GM12878 (cell line): ENCODE results near the gene FKBP8. TPM values are rescaled to one million over a fixed set of nuclear protein-coding genes. Genes with fewer than 3 reads are reported as not detected.

Experiments
- BCL3 ChIP-seq: IDR thresholded peaks from 2 replicates; pipeline ENCODE4 v1.6.1; 2011; ENCODE audit warnings: borderline replicate concordance, low read depth, mild to moderate bottlenecking, moderate library complexity, low read length; ENCODE audit not compliant: insufficient read depth, poor library complexity, severe bottlenecking
- BRCA1 ChIP-seq: IDR thresholded peaks from 2 replicates; pipeline ENCODE4 v1.6.1; 2011; ENCODE audit warnings: low read depth, low read length, improper control_type of control experiment
- CHD1 ChIP-seq: IDR thresholded peaks from 2 replicates; pipeline ENCODE4 v1.6.1; 2012; ENCODE audit warnings: low read depth, low read length, improper control_type of control experiment
- CREB1 ChIP-seq: IDR thresholded peaks from 2 replicates; pipeline ENCODE4 v1.6.1; 2012; ENCODE audit warnings: low read depth, mild to moderate bottlenecking, inconsistent platforms
- CUX1 ChIP-seq: IDR thresholded peaks from 2 replicates; pipeline ENCODE4 v1.6.1; 2012; ENCODE audit warnings: improper control_type of control experiment, low read depth, low read length; ENCODE audit not compliant: insufficient replicate concordance
- GABPA ChIP-seq: IDR thresholded peaks from 2 replicates; pipeline ENCODE4 v1.6.1; 2014; ENCODE audit warnings: antibody characterized with exemption, low read depth, mild to moderate bottlenecking, inconsistent platforms
- KDM1A ChIP-seq: fragments of 200-600 bp; sonication (generic); IDR thresholded peaks from 2 replicates; pipeline ENCODE4 v1.6.1; 2016; ENCODE audit warnings: borderline replicate concordance
- NKRF ChIP-seq: fragments of 450-650 bp; conservative IDR thresholded peaks from 2 replicates; pipeline ENCODE4 v1.6.1; 2017; ENCODE audit warnings: mild to moderate bottlenecking, moderate library complexity
- POLR2A ChIP-seq: IDR thresholded peaks from 2 replicates; pipeline ENCODE4 v1.6.1; 2011; ENCODE audit warnings: low read depth, mild to moderate bottlenecking, low read length
- RCOR1 ChIP-seq: conservative IDR thresholded peaks from 2 replicates; pipeline ENCODE4 v1.6.1; 2012; ENCODE audit warnings: low read depth, low read length, improper control_type of control experiment
- RFX5 ChIP-seq: IDR thresholded peaks from 2 replicates; pipeline ENCODE4 v1.6.1; 2011; ENCODE audit warnings: low read depth, low read length, improper control_type of control experiment
- USF2 ChIP-seq: IDR thresholded peaks from 2 replicates; pipeline ENCODE4 v1.6.1; 2011; ENCODE audit warnings: low read depth, low read length, improper control_type of control experiment, borderline replicate concordance
- ZBTB40 ChIP-seq: fragments of 450-650 bp; IDR thresholded peaks from 2 replicates; pipeline ENCODE4 v1.6.1; 2016; ENCODE audit warnings: mild to moderate bottlenecking, moderate library complexity, borderline replicate concordance
- polyA plus RNA-seq, 11 experiments: library from polyadenylated mRNA; depleted of rRNA in 4 of 11; unstranded in 6 of 11; stranded (reverse) in 5 of 11; fragments of >200 nt; fragmentation: Nextera tagmentation in 4 of 11; fragmentation: Illumina TruSeq in 1 of 11; extraction: Ambion mirVana in 4 of 11; extraction: Trizol in 1 of 11; gene quantifications; 1 replicate in 1 of 11; 2 replicates in 10 of 11; pipeline versions ENCODE4 v1.2.1 to v1.2.3, GENCODE V29; 2011 to 2016; ENCODE audit warnings: inconsistent platforms in 2 of 11, missing spikeins in 2 of 11, low read depth in 1 of 11
- total RNA-seq, 4 experiments: library from RNA; depleted of rRNA in 3 of 4; stranded (reverse); fragments of >200 nt in 3 of 4; fragmentation: Illumina TruSeq in 1 of 4; extraction: Trizol in 1 of 4; gene quantifications; 2 replicates each; pipeline versions ENCODE4 v1.2.1 to v1.2.3, GENCODE V29; 2013 to 2021

Gene FKBP8
- total and polyA plus RNA-seq, 10 of the 15 experiments (the other 5 are each of a cell fraction or from before 2014, with no cell fraction given) = 0.13 to 205 (median 95.4) TPM

- no peak for TF ChIP-seq BRCA1
- peak; percentile 99 for TF ChIP-seq POLR2A
- TF ChIP-seq BCL3 = peak; percentile 78
- 0 out of 2 replicates have a peak, but pooled peaks have one; percentile 55 for TF ChIP-seq RCOR1
- TF ChIP-seq CREB1 = peak; percentile 98
- peak; percentile 94 for TF ChIP-seq NKRF
- TF ChIP-seq GABPA = peak; percentile 82
- TF ChIP-seq USF2 = peak; percentile 89
- peak; percentile 85 for TF ChIP-seq RFX5
- no peak for TF ChIP-seq KDM1A
- TF ChIP-seq CUX1 = no peak
- no peak for TF ChIP-seq CHD1
- peak; percentile 86 for TF ChIP-seq ZBTB40
Observed at GRCh38 chr19:18571564-18572344, 28.4 kb upstream of the FKBP8 start, which contains the start of gene UBA52 (continued).
